GM12878 (cell line): ENCODE measurements around the gene PRMT2. TPM values are rescaled to one million over a fixed set of nuclear protein-coding genes. Genes with fewer than 3 reads are reported as not detected.
A peak's percentile ranks its signal among the peaks of the same experiment; 100 is the strongest.

Experiments
- DPF2 ChIP-seq: fragments of 450-650 bp; IDR thresholded peaks from 2 replicates; pipeline ENCODE4 v1.6.1; 2017; ENCODE audit warnings: mild to moderate bottlenecking
- EP300 ChIP-seq, 2 experiments: fragments of 150-350 bp in 1 of 2; IDR thresholded peaks; 2 replicates each; pipeline ENCODE4 v1.6.1; 2011 to 2012; ENCODE audit warnings: low read depth in 2 of 2, low read length in 2 of 2, borderline replicate concordance in 1 of 2, improper control_type of control experiment in 1 of 2, inconsistent platforms in 1 of 2; ENCODE audit not compliant: control insufficient read depth in 1 of 2
- HCFC1 ChIP-seq: fragments of 150-350 bp; IDR thresholded peaks from 2 replicates; pipeline ENCODE4 v1.6.1; 2014; ENCODE audit warnings: low read length
- IKZF2 ChIP-seq, 2 experiments: fragments of 450-650 bp; IDR thresholded peaks; 2 replicates each; pipeline ENCODE4 v1.6.1; 2017; ENCODE audit warnings: mild to moderate bottlenecking in 2 of 2, moderate library complexity in 2 of 2
- NR2C1 ChIP-seq: fragments of 450-650 bp; IDR thresholded peaks from 2 replicates; pipeline ENCODE4 v1.6.1; 2017; ENCODE audit warnings: antibody characterized with exemption, mild to moderate bottlenecking, moderate library complexity
- PML ChIP-seq: IDR thresholded peaks from 2 replicates; pipeline ENCODE4 v1.6.1; 2012; ENCODE audit warnings: low read length, inconsistent platforms
- POLR2A ChIP-seq: IDR thresholded peaks from 2 replicates; pipeline ENCODE4 v1.6.1; 2011; ENCODE audit warnings: low read depth, mild to moderate bottlenecking, low read length
- RFX5 ChIP-seq: IDR thresholded peaks from 2 replicates; pipeline ENCODE4 v1.6.1; 2011; ENCODE audit warnings: low read depth, low read length, improper control_type of control experiment
- SMARCA5 ChIP-seq: fragments of 450-650 bp; IDR thresholded peaks from 2 replicates; pipeline ENCODE4 v1.6.1; 2017; ENCODE audit warnings: mild to moderate bottlenecking
- SUPT20H ChIP-seq: IDR thresholded peaks from 2 replicates; pipeline ENCODE4 v1.6.1; 2011; ENCODE audit warnings: low read depth, mild to moderate bottlenecking, low read length, moderate library complexity, borderline replicate concordance; ENCODE audit not compliant: control insufficient read depth
- TCF12 ChIP-seq: IDR thresholded peaks from 2 replicates; pipeline ENCODE4 v1.6.1; 2011; ENCODE audit warnings: low read depth, mild to moderate bottlenecking, low read length
- ZNF384 ChIP-seq: IDR thresholded peaks from 2 replicates; pipeline ENCODE4 v1.6.1; 2012; ENCODE audit warnings: low read depth, mild to moderate bottlenecking, low read length, improper control_type of control experiment, borderline replicate concordance
- ZNF622 ChIP-seq: fragments of 450-650 bp; IDR thresholded peaks from 2 replicates; pipeline ENCODE4 v1.6.1; 2017; ENCODE audit warnings: mild to moderate bottlenecking, inconsistent platforms
- polyA plus RNA-seq, 11 experiments: library from polyadenylated mRNA; depleted of rRNA in 4 of 11; unstranded in 6 of 11; stranded (reverse) in 5 of 11; fragments of >200 nt; fragmentation: Nextera tagmentation in 4 of 11; fragmentation: Illumina TruSeq in 1 of 11; extraction: Ambion mirVana in 4 of 11; extraction: Trizol in 1 of 11; gene quantifications; 1 replicate in 1 of 11; 2 replicates in 10 of 11; pipeline versions ENCODE4 v1.2.1 to v1.2.3, GENCODE V29; 2011 to 2016; ENCODE audit warnings: inconsistent platforms in 2 of 11, missing spikeins in 2 of 11, low read depth in 1 of 11
- total RNA-seq, 4 experiments: library from RNA; depleted of rRNA in 3 of 4; stranded (reverse); fragments of >200 nt in 3 of 4; fragmentation: Illumina TruSeq in 1 of 4; extraction: Trizol in 1 of 4; gene quantifications; 2 replicates each; pipeline versions ENCODE4 v1.2.1 to v1.2.3, GENCODE V29; 2013 to 2021
- TF ChIP-seq, protein P1 (sequence below): fragments of 450-650 bp; IDR thresholded peaks from 2 replicates; pipeline ENCODE4 v1.6.1; 2017; ENCODE audit warnings: mild to moderate bottlenecking, moderate library complexity
- TF ChIP-seq, protein P2 (sequence below): fragments of 450-650 bp; formaldehyde crosslinking; IDR thresholded peaks from 2 replicates; pipeline ENCODE4 v1.4.0; 2022; ENCODE audit warnings: mild to moderate bottlenecking, moderate library complexity
- TF ChIP-seq, protein P3 (sequence below): fragments of 450-650 bp; IDR thresholded peaks from 2 replicates; pipeline ENCODE4 v1.6.1; 2017; ENCODE audit warnings: low read depth, mild to moderate bottlenecking, moderate library complexity
- TF ChIP-seq, protein P4 (sequence below): fragments of 450-650 bp; IDR thresholded peaks from 2 replicates; pipeline ENCODE4 v1.6.1; 2016; ENCODE audit warnings: mild to moderate bottlenecking, moderate library complexity, borderline replicate concordance

Gene PRMT2
- total and polyA plus RNA-seq, 10 of the 15 experiments (the other 5 are each of a cell fraction or from before 2014, with no cell fraction given), result 16.1 to 48.6 (median 36.2) TPM

DNA sequence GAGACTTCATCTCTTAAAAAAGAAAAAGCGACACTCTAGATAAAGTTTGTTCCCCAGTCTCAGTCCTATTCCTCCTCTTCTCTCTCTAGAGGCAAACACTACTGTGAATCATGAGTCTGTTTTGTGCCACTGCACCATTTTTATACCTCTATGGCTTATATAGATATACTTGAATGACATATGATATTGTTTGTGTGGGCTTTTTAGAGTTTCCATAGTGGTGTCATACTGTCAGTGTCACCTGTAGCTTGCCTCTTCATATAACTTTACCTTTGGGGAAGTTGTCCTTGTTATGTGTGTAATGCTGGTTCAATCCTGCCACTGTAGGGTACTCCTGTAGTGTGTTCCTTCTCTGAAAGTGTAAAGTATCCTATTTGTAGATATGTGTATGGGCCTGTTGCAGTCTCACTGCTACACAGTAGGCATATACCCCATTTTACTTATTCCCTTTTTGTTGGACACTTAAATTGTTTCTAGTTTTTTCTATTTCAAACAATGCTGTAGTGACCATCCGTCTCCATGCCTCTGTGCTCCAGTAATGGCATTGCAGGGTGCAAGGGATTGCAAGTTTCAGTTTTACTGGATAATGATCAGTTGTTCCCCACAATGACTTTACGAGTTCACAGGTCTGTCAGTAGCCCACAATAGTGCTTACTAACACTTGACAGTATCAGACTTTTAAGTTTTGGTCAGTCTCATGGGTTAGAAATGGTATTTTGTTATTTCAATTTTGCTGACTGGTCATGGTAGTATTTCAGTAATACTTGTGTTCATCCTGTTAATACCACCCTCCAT, 2.7 kb downstream of the PRMT2 start (continued):
- TF ChIP-seq, protein P1, sequence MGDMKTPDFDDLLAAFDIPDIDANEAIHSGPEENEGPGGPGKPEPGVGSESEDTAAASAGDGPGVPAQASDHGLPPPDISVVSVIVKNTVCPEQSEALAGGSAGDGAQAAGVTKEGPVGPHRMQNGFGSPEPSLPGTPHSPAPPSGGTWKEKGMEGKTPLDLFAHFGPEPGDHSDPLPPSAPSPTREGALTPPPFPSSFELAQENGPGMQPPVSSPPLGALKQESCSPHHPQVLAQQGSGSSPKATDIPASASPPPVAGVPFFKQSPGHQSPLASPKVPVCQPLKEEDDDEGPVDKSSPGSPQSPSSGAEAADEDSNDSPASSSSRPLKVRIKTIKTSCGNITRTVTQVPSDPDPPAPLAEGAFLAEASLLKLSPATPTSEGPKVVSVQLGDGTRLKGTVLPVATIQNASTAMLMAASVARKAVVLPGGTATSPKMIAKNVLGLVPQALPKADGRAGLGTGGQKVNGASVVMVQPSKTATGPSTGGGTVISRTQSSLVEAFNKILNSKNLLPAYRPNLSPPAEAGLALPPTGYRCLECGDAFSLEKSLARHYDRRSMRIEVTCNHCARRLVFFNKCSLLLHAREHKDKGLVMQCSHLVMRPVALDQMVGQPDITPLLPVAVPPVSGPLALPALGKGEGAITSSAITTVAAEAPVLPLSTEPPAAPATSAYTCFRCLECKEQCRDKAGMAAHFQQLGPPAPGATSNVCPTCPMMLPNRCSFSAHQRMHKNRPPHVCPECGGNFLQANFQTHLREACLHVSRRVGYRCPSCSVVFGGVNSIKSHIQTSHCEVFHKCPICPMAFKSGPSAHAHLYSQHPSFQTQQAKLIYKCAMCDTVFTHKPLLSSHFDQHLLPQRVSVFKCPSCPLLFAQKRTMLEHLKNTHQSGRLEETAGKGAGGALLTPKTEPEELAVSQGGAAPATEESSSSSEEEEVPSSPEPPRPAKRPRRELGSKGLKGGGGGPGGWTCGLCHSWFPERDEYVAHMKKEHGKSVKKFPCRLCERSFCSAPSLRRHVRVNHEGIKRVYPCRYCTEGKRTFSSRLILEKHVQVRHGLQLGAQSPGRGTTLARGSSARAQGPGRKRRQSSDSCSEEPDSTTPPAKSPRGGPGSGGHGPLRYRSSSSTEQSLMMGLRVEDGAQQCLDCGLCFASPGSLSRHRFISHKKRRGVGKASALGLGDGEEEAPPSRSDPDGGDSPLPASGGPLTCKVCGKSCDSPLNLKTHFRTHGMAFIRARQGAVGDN, result no peak
- TF ChIP-seq NR2C1 (no peak), HCFC1 (no peak), POLR2A (no peak), EP300 (IDR thresholded peaks at IDR 0.05; ENCODE audit: borderline replicate concordance in 1 of 2, control insufficient read depth in 1 of 2, low read depth in 2 of 2, low read length in 2 of 2) (peak in 1 of 2 experiments; percentile 40; a peak in 1 of 4 replicates), RFX5 (no peak), TCF12 (no peak), SMARCA5 (no peak), ZNF622 (no peak), DPF2 (peak; percentile 65; the same call in 1 of the 2 replicates), ZNF384 (no peak), IKZF2 (IDR thresholded peaks at IDR 0.05) (peak; percentile 73 to 79; a peak in 3 of 4 replicates), SUPT20H (no peak), PML (no peak)
- TF ChIP-seq, protein P2, sequence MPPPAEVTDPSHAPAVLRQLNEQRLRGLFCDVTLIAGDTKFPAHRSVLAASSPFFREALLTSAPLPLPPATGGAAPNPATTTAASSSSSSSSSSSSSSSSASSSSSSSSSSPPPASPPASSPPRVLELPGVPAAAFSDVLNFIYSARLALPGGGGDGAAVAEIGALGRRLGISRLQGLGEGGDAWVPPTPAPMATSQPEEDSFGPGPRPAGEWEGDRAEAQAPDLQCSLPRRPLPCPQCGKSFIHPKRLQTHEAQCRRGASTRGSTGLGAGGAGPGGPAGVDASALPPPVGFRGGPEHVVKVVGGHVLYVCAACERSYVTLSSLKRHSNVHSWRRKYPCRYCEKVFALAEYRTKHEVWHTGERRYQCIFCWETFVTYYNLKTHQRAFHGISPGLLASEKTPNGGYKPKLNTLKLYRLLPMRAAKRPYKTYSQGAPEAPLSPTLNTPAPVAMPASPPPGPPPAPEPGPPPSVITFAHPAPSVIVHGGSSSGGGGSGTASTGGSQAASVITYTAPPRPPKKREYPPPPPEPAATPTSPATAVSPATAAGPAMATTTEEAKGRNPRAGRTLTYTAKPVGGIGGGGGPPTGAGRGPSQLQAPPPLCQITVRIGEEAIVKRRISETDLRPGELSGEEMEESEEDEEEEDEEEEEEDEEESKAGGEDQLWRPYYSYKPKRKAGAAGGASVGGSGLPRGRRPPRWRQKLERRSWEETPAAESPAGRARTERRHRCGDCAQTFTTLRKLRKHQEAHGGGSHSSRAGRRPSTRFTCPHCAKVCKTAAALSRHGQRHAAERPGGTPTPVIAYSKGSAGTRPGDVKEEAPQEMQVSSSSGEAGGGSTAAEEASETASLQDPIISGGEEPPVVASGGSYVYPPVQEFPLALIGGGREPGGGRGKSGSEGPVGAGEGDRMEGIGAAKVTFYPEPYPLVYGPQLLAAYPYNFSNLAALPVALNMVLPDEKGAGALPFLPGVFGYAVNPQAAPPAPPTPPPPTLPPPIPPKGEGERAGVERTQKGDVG (CRISPR knock-in tag), result no peak
- TF ChIP-seq, protein P3, sequence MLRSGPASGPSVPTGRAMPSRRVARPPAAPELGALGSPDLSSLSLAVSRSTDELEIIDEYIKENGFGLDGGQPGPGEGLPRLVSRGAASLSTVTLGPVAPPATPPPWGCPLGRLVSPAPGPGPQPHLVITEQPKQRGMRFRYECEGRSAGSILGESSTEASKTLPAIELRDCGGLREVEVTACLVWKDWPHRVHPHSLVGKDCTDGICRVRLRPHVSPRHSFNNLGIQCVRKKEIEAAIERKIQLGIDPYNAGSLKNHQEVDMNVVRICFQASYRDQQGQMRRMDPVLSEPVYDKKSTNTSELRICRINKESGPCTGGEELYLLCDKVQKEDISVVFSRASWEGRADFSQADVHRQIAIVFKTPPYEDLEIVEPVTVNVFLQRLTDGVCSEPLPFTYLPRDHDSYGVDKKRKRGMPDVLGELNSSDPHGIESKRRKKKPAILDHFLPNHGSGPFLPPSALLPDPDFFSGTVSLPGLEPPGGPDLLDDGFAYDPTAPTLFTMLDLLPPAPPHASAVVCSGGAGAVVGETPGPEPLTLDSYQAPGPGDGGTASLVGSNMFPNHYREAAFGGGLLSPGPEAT, result peak; percentile 40; the same call in 1 of the 2 replicates
- TF ChIP-seq, protein P4, sequence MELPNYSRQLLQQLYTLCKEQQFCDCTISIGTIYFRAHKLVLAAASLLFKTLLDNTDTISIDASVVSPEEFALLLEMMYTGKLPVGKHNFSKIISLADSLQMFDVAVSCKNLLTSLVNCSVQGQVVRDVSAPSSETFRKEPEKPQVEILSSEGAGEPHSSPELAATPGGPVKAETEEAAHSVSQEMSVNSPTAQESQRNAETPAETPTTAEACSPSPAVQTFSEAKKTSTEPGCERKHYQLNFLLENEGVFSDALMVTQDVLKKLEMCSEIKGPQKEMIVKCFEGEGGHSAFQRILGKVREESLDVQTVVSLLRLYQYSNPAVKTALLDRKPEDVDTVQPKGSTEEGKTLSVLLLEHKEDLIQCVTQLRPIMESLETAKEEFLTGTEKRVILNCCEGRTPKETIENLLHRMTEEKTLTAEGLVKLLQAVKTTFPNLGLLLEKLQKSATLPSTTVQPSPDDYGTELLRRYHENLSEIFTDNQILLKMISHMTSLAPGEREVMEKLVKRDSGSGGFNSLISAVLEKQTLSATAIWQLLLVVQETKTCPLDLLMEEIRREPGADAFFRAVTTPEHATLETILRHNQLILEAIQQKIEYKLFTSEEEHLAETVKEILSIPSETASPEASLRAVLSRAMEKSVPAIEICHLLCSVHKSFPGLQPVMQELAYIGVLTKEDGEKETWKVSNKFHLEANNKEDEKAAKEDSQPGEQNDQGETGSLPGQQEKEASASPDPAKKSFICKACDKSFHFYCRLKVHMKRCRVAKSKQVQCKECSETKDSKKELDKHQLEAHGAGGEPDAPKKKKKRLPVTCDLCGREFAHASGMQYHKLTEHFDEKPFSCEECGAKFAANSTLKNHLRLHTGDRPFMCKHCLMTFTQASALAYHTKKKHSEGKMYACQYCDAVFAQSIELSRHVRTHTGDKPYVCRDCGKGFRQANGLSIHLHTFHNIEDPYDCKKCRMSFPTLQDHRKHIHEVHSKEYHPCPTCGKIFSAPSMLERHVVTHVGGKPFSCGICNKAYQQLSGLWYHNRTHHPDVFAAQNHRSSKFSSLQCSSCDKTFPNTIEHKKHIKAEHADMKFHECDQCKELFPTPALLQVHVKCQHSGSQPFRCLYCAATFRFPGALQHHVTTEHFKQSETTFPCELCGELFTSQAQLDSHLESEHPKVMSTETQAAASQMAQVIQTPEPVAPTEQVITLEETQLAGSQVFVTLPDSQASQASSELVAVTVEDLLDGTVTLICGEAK, result no peak
